K562 (cell line): ENCODE measurements around the gene CHML. TPM values are rescaled to one million over a fixed set of nuclear protein-coding genes. Genes with fewer than 3 reads are reported as not detected.

Source experiments
- ATF6 ChIP-seq: sonication (generic); formaldehyde crosslinking; IDR thresholded peaks from 2 replicates; pipeline ENCODE4 v1.4.0; 2020; ENCODE audit warnings: mild to moderate bottlenecking, missing genetic modification reagents
- CHD2 ChIP-seq: IDR thresholded peaks from 2 replicates; pipeline ENCODE4 v1.6.1; 2011; ENCODE audit warnings: low read depth, low read length
- CREBBP ChIP-seq: IDR thresholded peaks from one replicate; pipeline ENCODE4 v1.6.1; 2012; ENCODE audit warnings: low read depth, mild to moderate bottlenecking, control low read depth, inconsistent platforms, low read length
- HNRNPH1 ChIP-seq: fragments of 200-400 bp; formaldehyde crosslinking; optimal IDR thresholded peaks from 2 replicates; pipeline ENCODE3; 2017; ENCODE audit warnings: low read depth, mild to moderate bottlenecking, low read length, moderate library complexity
- MTA3 ChIP-seq: fragments of 450-650 bp; formaldehyde crosslinking; IDR thresholded peaks from 2 replicates; pipeline ENCODE4 v1.6.1; 2017; ENCODE audit warnings: mild to moderate bottlenecking, borderline replicate concordance
- MYNN ChIP-seq, 2 experiments: sonication (generic); formaldehyde crosslinking in 1 of 2; IDR thresholded peaks; 2 replicates each; pipeline versions ENCODE4 v1.5.0 to v1.6.1; 2016 to 2020; ENCODE audit warnings: antibody characterized with exemption in 1 of 2, missing genetic modification reagents in 1 of 2
- POLR2B ChIP-seq: fragments of 450-650 bp; IDR thresholded peaks from 2 replicates; pipeline ENCODE4 v1.6.1; 2018; ENCODE audit warnings: low read depth; ENCODE audit not compliant: partially characterized antibody
- PTRF ChIP-seq: fragments of 450-650 bp; IDR thresholded peaks from 2 replicates; pipeline ENCODE4 v1.6.1; 2016; ENCODE audit warnings: mild to moderate bottlenecking, missing genetic modification characterization, missing compliant biosample characterization
- SMAD1 ChIP-seq: fragments of 150-350 bp; IDR thresholded peaks from 2 replicates; pipeline ENCODE4 v1.6.1; 2014; ENCODE audit warnings: low read length, low read depth; ENCODE audit not compliant: partially characterized antibody
- SMARCE1 ChIP-seq: fragments of 450-650 bp; IDR thresholded peaks from 2 replicates; pipeline ENCODE4 v1.7.1; 2016; ENCODE audit warnings: mild to moderate bottlenecking
- TRIM24 ChIP-seq, 2 experiments: fragments of 450-650 bp; IDR thresholded peaks; 2 replicates each; pipeline ENCODE4 v1.6.1; 2016
- ZBTB40 ChIP-seq, 2 experiments: fragments of 450-650 bp in 1 of 2; sonication (generic) in 1 of 2; formaldehyde crosslinking in 1 of 2; IDR thresholded peaks; 2 replicates each; pipeline versions ENCODE4 v1.7.1 to v1.9.0; 2016 to 2022; ENCODE audit warnings: inconsistent platforms in 1 of 2, mild to moderate bottlenecking in 1 of 2, missing genetic modification reagents in 1 of 2
- ZBTB5 ChIP-seq: fragments of 450-650 bp; IDR thresholded peaks from 2 replicates; pipeline ENCODE4 v1.6.1; 2017; ENCODE audit warnings: antibody characterized with exemption
- ZNF316 ChIP-seq: fragments of 450-650 bp; IDR thresholded peaks from 2 replicates; pipeline ENCODE4 v1.6.1; 2016
- polyA plus RNA-seq, 8 experiments: library from polyadenylated mRNA; depleted of rRNA in 4 of 8; stranded (reverse) in 5 of 8; unstranded in 3 of 8; fragments of >200 nt; fragmentation: Nextera tagmentation in 2 of 8; fragmentation: Illumina TruSeq in 1 of 8; extraction: Ambion mirVana in 2 of 8; extraction: Trizol in 1 of 8; gene quantifications; 2 replicates each; pipeline versions ENCODE4 v1.2.1 to v1.2.3, GENCODE V29; 2011 to 2014; ENCODE audit warnings: inconsistent platforms in 1 of 8, missing spikeins in 1 of 8
- total RNA-seq, 7 experiments: library from RNA; depleted of rRNA in 6 of 7; stranded (reverse); fragments of >200 nt in 6 of 7; fragmentation: Illumina TruSeq in 2 of 7; extraction: Trizol in 2 of 7; gene quantifications; 2 replicates each; pipeline versions ENCODE4 v1.2.1 to v1.2.3, GENCODE V29; 2011 to 2021; ENCODE audit warnings: low replicate concordance in 1 of 7

The CHML gene
- total and polyA plus RNA-seq, 9 of the 15 experiments (the other 6 are each of a cell fraction or from before 2014, with no cell fraction given), result 13.0 to 88.3 (median 62.8) TPM

GRCh38 chr1:241658081-241658793, 18.1 kb upstream of the CHML start (continued):
- TF ChIP-seq HNRNPH1 (no peak), MTA3 (no peak), ZBTB5 (no peak), CREBBP (no peak), POLR2B (no peak), ZBTB40 (IDR thresholded peaks at IDR 0.05) (no peak), ZBTB40 (CRISPR knock-in tag; IDR thresholded peaks at IDR 0.05) (no peak), TRIM24 (IDR thresholded peaks at IDR 0.05) (peak in 1 of 2 experiments; percentile 54; a peak in 1 of 4 replicates), SMAD1 (no peak), ZNF316 (peak; percentile 26; the same call in 1 of the 2 replicates), ATF6 (no peak), SMARCE1 (peak; percentile 39; the same call in 1 of the 2 replicates), MYNN (IDR thresholded peaks at IDR 0.05) (no peak), MYNN (CRISPR knock-in tag; IDR thresholded peaks at IDR 0.05) (no peak), PTRF (tag) (no peak), CHD2 (no peak)
- TF ChIP-seq, all 486 proteins: peak for 9
